IMR-90 (cell line): ENCODE results near the gene GMNN. TPM values are rescaled to one million over a fixed set of nuclear protein-coding genes. Genes with fewer than 3 reads are reported as not detected.

Source experiments
- ATAC-seq: fragments of 200-7000 bp; cut with Tn5 transposase; 2 replicates; pipeline ENCODE4 v1.9.1; 2020; ENCODE audit warnings: low read depth, mild to moderate bottlenecking, moderate library complexity
- BruUV-seq: library from RNA; stranded (reverse); fragments of 400-500 nt; replicated peaks from 2 replicates; lab custom pipeline; 2021; lab: Mats Ljungman, UMichigan
- CTCF ChIA-PET: fragments of 300-600 bp; formaldehyde crosslinking; extraction: SDS; loops from one replicate; lab custom pipeline; 2021; ENCODE audit warnings: antibody characterized with exemption; lab: Yijun Ruan, JAX
- POLR2A ChIA-PET: fragments of 300-600 bp; sonication (Branson Sonifier 250); formaldehyde crosslinking; loops from one replicate; lab custom pipeline; 2022; ENCODE audit warnings: antibody characterized with exemption; ENCODE audit not compliant: unreplicated experiment; lab: Charles Lee
- DNase-seq: peaks from one replicate; pipeline ENCODE4 v3.0.0; 2013
- H2AFZ ChIP-seq: replicated peaks from 2 replicates; pipeline ENCODE3; 2013; ENCODE audit warnings: low read length, mild to moderate bottlenecking; ENCODE audit not compliant: poor library complexity
- H2AK5ac ChIP-seq: 2 replicates; pipeline ENCODE4 v1.6.1; 2013; ENCODE audit warnings: low read depth, low read length, inconsistent platforms
- H2AK9ac ChIP-seq: replicated peaks from 2 replicates; pipeline ENCODE3; 2013; ENCODE audit warnings: mild to moderate bottlenecking, low read depth, low read length, moderate library complexity; ENCODE audit not compliant: poor library complexity
- H2BK120ac ChIP-seq: 2 replicates; pipeline ENCODE4 v1.6.1; 2013; ENCODE audit warnings: low read depth, low read length, inconsistent platforms
- H2BK15ac ChIP-seq: 3 replicates; pipeline ENCODE4 v1.6.1; 2013; ENCODE audit warnings: low read depth, low read length, inconsistent platforms
- H2BK20ac ChIP-seq: 2 replicates; pipeline ENCODE4 v1.6.1; 2013; ENCODE audit warnings: low read depth, mild to moderate bottlenecking, inconsistent platforms, low read length, moderate library complexity
- H2BK5ac ChIP-seq: 2 replicates; pipeline ENCODE4 v1.6.1; 2013; ENCODE audit warnings: mild to moderate bottlenecking, low read depth, low read length, inconsistent platforms; ENCODE audit not compliant: poor library complexity, severe bottlenecking
- H3K14ac ChIP-seq: replicated peaks from 2 replicates; pipeline ENCODE4 v1.6.1; 2013; ENCODE audit warnings: low read depth, low read length, inconsistent platforms
- H3K18ac ChIP-seq: 2 replicates; pipeline ENCODE4 v1.6.1; 2013; ENCODE audit warnings: low read depth, low read length, control low read depth
- H3K23ac ChIP-seq: 2 replicates; pipeline ENCODE4 v1.6.1; 2013; ENCODE audit warnings: low read depth, low read length, inconsistent platforms
- H3K27ac ChIP-seq: 2 replicates; pipeline ENCODE4 v1.5.1; 2013; ENCODE audit warnings: mild to moderate bottlenecking, control low read depth, low read length; ENCODE audit not compliant: insufficient read depth
- H3K27me3 ChIP-seq: 2 replicates; pipeline ENCODE4 v1.6.1; 2013; ENCODE audit warnings: low read length; ENCODE audit not compliant: control insufficient read depth, insufficient read depth
- H3K36me3 ChIP-seq: 2 replicates; pipeline ENCODE4 v1.6.1; 2013; ENCODE audit warnings: low read length, mixed read lengths; ENCODE audit not compliant: control insufficient read depth, insufficient read depth
- H3K4ac ChIP-seq: 2 replicates; pipeline ENCODE4 v1.6.1; 2013; ENCODE audit warnings: low read depth, low read length, inconsistent platforms
- H3K4me1 ChIP-seq: 2 replicates; pipeline ENCODE4 v1.6.1; 2013; ENCODE audit warnings: low read length, mixed read lengths; ENCODE audit not compliant: control insufficient read depth, insufficient read depth
- H3K4me2 ChIP-seq: 2 replicates; pipeline ENCODE4 v1.6.1; 2013; ENCODE audit warnings: low read depth, mild to moderate bottlenecking, control low read depth, low read length, moderate library complexity
- H3K4me3 ChIP-seq: 2 replicates; pipeline ENCODE4 v1.5.1; 2013; ENCODE audit warnings: low read depth, mild to moderate bottlenecking, control low read depth, low read length, moderate library complexity; ENCODE audit not compliant: insufficient read depth
- H3K56ac ChIP-seq: 2 replicates; pipeline ENCODE4 v1.6.1; 2013; ENCODE audit warnings: low read length, inconsistent platforms; ENCODE audit not compliant: insufficient read depth; ENCODE audit errors: extremely low read depth
- H3K79me1 ChIP-seq, 2 experiments: 2 replicates each; pipeline ENCODE4 v1.6.1; 2013; ENCODE audit warnings: low read length in 2 of 2, inconsistent platforms in 1 of 2, low read depth in 1 of 2
- H3K9ac ChIP-seq: 2 replicates; pipeline ENCODE4 v1.6.1; 2013; ENCODE audit warnings: low read depth, low read length, control low read depth
- H3K9me1 ChIP-seq: 2 replicates; pipeline ENCODE4 v1.6.1; 2013; ENCODE audit warnings: low read length, inconsistent platforms; ENCODE audit not compliant: insufficient read depth
- H3K9me3 ChIP-seq: 2 replicates; pipeline ENCODE4 v1.6.1; 2013; ENCODE audit warnings: low read length; ENCODE audit not compliant: control insufficient read depth, insufficient read depth
- H4K20me1 ChIP-seq: 2 replicates; pipeline ENCODE4 v1.6.1; 2013; ENCODE audit warnings: low read length, inconsistent platforms; ENCODE audit not compliant: insufficient read depth
- H4K5ac ChIP-seq: 2 replicates; pipeline ENCODE4 v1.6.1; 2013; ENCODE audit warnings: mild to moderate bottlenecking, low read depth, low read length, control low read depth
- H4K8ac ChIP-seq, 2 experiments: 2 replicates each; pipeline ENCODE4 v1.6.1; 2013; ENCODE audit warnings: low read depth in 2 of 2, low read length in 2 of 2, control low read depth in 1 of 2, inconsistent platforms in 1 of 2
- H4K91ac ChIP-seq: 2 replicates; pipeline ENCODE4 v1.6.1; 2013; ENCODE audit warnings: low read depth, low read length, inconsistent platforms; ENCODE audit not compliant: insufficient read depth
- BHLHE40 ChIP-seq: fragments of 150-350 bp; IDR thresholded peaks from 2 replicates; pipeline ENCODE4 v1.6.1; 2016; ENCODE audit warnings: mild to moderate bottlenecking, low read depth, low read length
- CEBPB ChIP-seq: IDR thresholded peaks from 2 replicates; pipeline ENCODE4 v1.6.1; 2012; ENCODE audit warnings: low read depth, low read length, improper control_type of control experiment
- CHD1 ChIP-seq: IDR thresholded peaks from 2 replicates; pipeline ENCODE4 v1.6.1; 2012; ENCODE audit warnings: low read depth, low read length, improper control_type of control experiment
- ELK1 ChIP-seq: fragments of 150-350 bp; IDR thresholded peaks from 2 replicates; pipeline ENCODE4 v1.6.1; 2016; ENCODE audit warnings: low read depth, mild to moderate bottlenecking, low read length, moderate library complexity, borderline replicate concordance
- FOS ChIP-seq: fragments of 150-350 bp; IDR thresholded peaks from 2 replicates; pipeline ENCODE4 v1.6.1; 2016; ENCODE audit warnings: low read depth, low read length
- MAFK ChIP-seq: IDR thresholded peaks from 2 replicates; pipeline ENCODE4 v1.6.1; 2012; ENCODE audit warnings: low read depth, low read length, improper control_type of control experiment
- MAZ ChIP-seq: IDR thresholded peaks from 2 replicates; pipeline ENCODE4 v1.6.1; 2012; ENCODE audit warnings: low read depth, mild to moderate bottlenecking, low read length, improper control_type of control experiment, moderate library complexity, borderline replicate concordance
- MXI1 ChIP-seq: IDR thresholded peaks from 2 replicates; pipeline ENCODE4 v1.6.1; 2012; ENCODE audit warnings: low read depth, mild to moderate bottlenecking, low read length, moderate library complexity, borderline replicate concordance
- POLR2A ChIP-seq: IDR thresholded peaks from 2 replicates; pipeline ENCODE4 v1.6.1; 2012; ENCODE audit warnings: mild to moderate bottlenecking, low read depth, low read length
- RAD21 ChIP-seq: IDR thresholded peaks from 2 replicates; pipeline ENCODE4 v1.6.1; 2012; ENCODE audit warnings: low read length, improper control_type of control experiment
- RCOR1 ChIP-seq: IDR thresholded peaks from 2 replicates; pipeline ENCODE4 v1.6.1; 2012; ENCODE audit warnings: mild to moderate bottlenecking, low read length, improper control_type of control experiment; ENCODE audit not compliant: insufficient replicate concordance
- RFX5 ChIP-seq: IDR thresholded peaks from 2 replicates; pipeline ENCODE4 v1.8.0; 2012; ENCODE audit warnings: low read depth, mild to moderate bottlenecking, low read length, moderate library complexity
- WGBS, 2 experiments: methylation state at CpG; one replicate each; pipeline versions ENCODE4 v1.1.5 to v1.1.7; 2013; ENCODE audit warnings: missing lambda C conversion rate in 2 of 2; ENCODE audit not compliant: insufficient read length in 1 of 2; ENCODE audit errors: extremely low coverage in 2 of 2; 5-methylcytosine and 5-hydroxymethylcytosine counted together
- dilution Hi-C: fragments of 300-500 bp; cut with HindIII; formaldehyde crosslinking; loops from one replicate; pipeline ENCODE4 v1.14.3; 2018; ENCODE audit warnings: low sequenced_read_pairs; ENCODE audit not compliant: unreplicated experiment
- in situ Hi-C: fragments of 300-500 bp; cut with MboI; formaldehyde crosslinking; loops from 3 replicates; pipeline ENCODE4 v1.14.3; 2019; ENCODE audit warnings: low sequenced_read_pairs, inconsistent platforms, mixed read lengths
- intact Hi-C: fragments of 100-400 bp; cut with micrococcal nuclease; formaldehyde crosslinking; loops from 2 replicates; pipeline ENCODE4 v1.10.0; 2022
- polyA plus RNA-seq, 3 experiments: library from polyadenylated mRNA; depleted of rRNA; stranded (reverse); fragments of >200 nt; gene quantifications; 2 replicates each; pipeline ENCODE4 v1.2.3, GENCODE V29; 2012; ENCODE audit warnings: low replicate concordance in 1 of 3
- total RNA-seq: library from RNA; depleted of rRNA; stranded (reverse); fragments of >200 nt; gene quantifications from 2 replicates; pipeline ENCODE4 v1.2.3, GENCODE V29; 2012

Gene GMNN
- total and polyA plus RNA-seq, 2 of the 4 experiments (the other 2 are of a cell fraction), result 19.7 to 22.2 TPM

GRCh38 chr6:24775520-24776058 is 852 bp downstream of the GMNN start:
- H3K56ac ChIP-seq, result peak overlapping the region; percentile 61
- peak overlapping the region; percentile 87 for H3K4me3 ChIP-seq
- peak overlapping the region; percentile 86 for H3K23ac ChIP-seq
- no peaks in the 10 kb centered on the region for H3K9me1 ChIP-seq
- peak overlapping the region; percentile 71 for H2BK5ac ChIP-seq
- peaks cover 11% of the 10 kb centered on the region for H4K20me1 ChIP-seq
- peak overlapping the region; percentile 13; the same call in 1 of the 3 replicates for H2BK15ac ChIP-seq
- peak overlapping the region; percentile 7 to 30; a peak in 3 of 4 replicates for H4K8ac ChIP-seq
- TF ChIP-seq BHLHE40 (peak; percentile 26; the same call in 1 of the 2 replicates), POLR2A (no peak), RCOR1 (no peak), CEBPB (peak; percentile 32), RAD21 (no peak), MXI1 (0 out of 2 replicates have a peak, but pooled peaks have one; percentile 23), MAFK (no peak), RFX5 (no peak), ELK1 (no peak), FOS (0 out of 2 replicates have a peak, but pooled peaks have one; percentile 43), CHD1 (no peak), MAZ (no peak)
- H2AK9ac ChIP-seq, result peak overlapping the region; percentile 13
- DNase-seq (peak; percentile 70), ATAC-seq (peak; percentile 6; the same call in 1 of the 2 replicates)
- peak overlapping the region; percentile 92 for H3K4me2 ChIP-seq
- peak overlapping the region; percentile 10; the same call in 1 of the 2 replicates for H3K18ac ChIP-seq
- no peak overlapping the region for H2BK120ac ChIP-seq
- in situ Hi-C loops, result no loop called here
- H3K79me1 ChIP-seq, result peaks cover 8 to 9% of the 10 kb centered on the region in 2 experiments; a peak in 1 of 4 replicates
- 0% methylated on average over 6 of the region's 20 CpGs; no CpG with 5 or more reads in 1 of the 2 experiments for WGBS, 2 experiments
- peak overlapping the region; percentile 14; the same call in 1 of the 2 replicates for H4K91ac ChIP-seq
- peaks cover 8% of the 10 kb centered on the region for H3K4me1 ChIP-seq
- no peaks in the 10 kb centered on the region for H3K36me3 ChIP-seq
- dilution Hi-C loops, result no loop called here
- H2AK5ac ChIP-seq, result peak overlapping the region; percentile 18; the same call in 1 of the 2 replicates
- H3K27ac ChIP-seq, result peak overlapping the region; percentile 71
- H3K14ac ChIP-seq, result peak overlapping the region; percentile 61; the same call in 1 of the 2 replicates
- H3K4ac ChIP-seq, result peak overlapping the region; percentile 8; the same call in 1 of the 2 replicates
- peak overlapping the region; percentile 92 for H2AFZ ChIP-seq
- intact Hi-C loops, result loop anchor here (2.0 to 5.0 kb wide), 4 partner anchors 55 to 295 kb away; no protein-coding TSS in a partner anchor
- H2BK20ac ChIP-seq, result no peak overlapping the region
- H3K27me3 ChIP-seq, result no peaks in the 10 kb centered on the region
- BruUV-seq, result TSS peak; percentile 14
- peak overlapping the region; percentile 6; the same call in 1 of the 2 replicates for H4K5ac ChIP-seq
- CTCF ChIA-PET, result no interaction called here
- peak overlapping the region; percentile 92 for H3K9ac ChIP-seq
- POLR2A ChIA-PET, result interaction anchor here (0.6 kb wide), 1 partner anchor 32 kb away, joined by 3 read pairs; no protein-coding TSS in a partner anchor
- H3K9me3 ChIP-seq, result no peaks in the 10 kb centered on the region
